Left ventricle myocardium inferior (tissue), 1 donor: Measurements from ENCODE around the gene THRAP3. TPM values are rescaled to one million over a fixed set of nuclear protein-coding genes. Genes with fewer than 3 reads are reported as not detected.
A peak's percentile ranks its signal among the peaks of the same experiment; 100 is the strongest.

Experiments used
- DNase-seq: peaks from one replicate; pipeline ENCODE4 v3.0.0-alpha.2; 2020
- H3K27ac ChIP-seq: fragments of 200-600 bp; replicated peaks from 2 replicates; pipeline ENCODE4 v1.8.0; 2021
- H3K27me3 ChIP-seq: fragments of 200-600 bp; 2 replicates; pipeline ENCODE4 v1.8.0; 2021; ENCODE audit warnings: low read depth
- H3K36me3 ChIP-seq: fragments of 200-600 bp; 2 replicates; pipeline ENCODE4 v1.8.0; 2021
- H3K4me1 ChIP-seq: fragments of 200-600 bp; 2 replicates; pipeline ENCODE4 v1.8.0; 2021
- H3K4me3 ChIP-seq: fragments of 200-600 bp; 2 replicates; pipeline ENCODE4 v1.8.0; 2021; ENCODE audit warnings: mild to moderate bottlenecking, moderate library complexity
- H3K9me3 ChIP-seq: fragments of 200-600 bp; replicated peaks from 2 replicates; pipeline ENCODE4 v1.8.0; 2021
- CTCF ChIP-seq: fragments of 200-600 bp; IDR thresholded peaks from 2 replicates; pipeline ENCODE4 v1.8.0; 2021; ENCODE audit warnings: antibody characterized with exemption, mild to moderate bottlenecking, borderline replicate concordance
- intact Hi-C: fragments of 100-400 bp; cut with micrococcal nuclease; formaldehyde crosslinking; loops from one replicate; pipeline ENCODE4 v1.11.0; 2022
- total RNA-seq: library from RNA; stranded (reverse); fragmentation: NEBNext Ultra II Directional; extraction: Animal tissue kit (Norgen Biotek cat#: 25700); gene quantifications from one replicate; pipeline ENCODE4 v1.2.1, GENCODE V29; 2021
- donor health status: DM: no; HTN: yes; CAD: no; lungs with severe emphysema.

The THRAP3 gene
- total RNA-seq, 1 donor from 2014 or later: 59.0 TPM

DNA sequence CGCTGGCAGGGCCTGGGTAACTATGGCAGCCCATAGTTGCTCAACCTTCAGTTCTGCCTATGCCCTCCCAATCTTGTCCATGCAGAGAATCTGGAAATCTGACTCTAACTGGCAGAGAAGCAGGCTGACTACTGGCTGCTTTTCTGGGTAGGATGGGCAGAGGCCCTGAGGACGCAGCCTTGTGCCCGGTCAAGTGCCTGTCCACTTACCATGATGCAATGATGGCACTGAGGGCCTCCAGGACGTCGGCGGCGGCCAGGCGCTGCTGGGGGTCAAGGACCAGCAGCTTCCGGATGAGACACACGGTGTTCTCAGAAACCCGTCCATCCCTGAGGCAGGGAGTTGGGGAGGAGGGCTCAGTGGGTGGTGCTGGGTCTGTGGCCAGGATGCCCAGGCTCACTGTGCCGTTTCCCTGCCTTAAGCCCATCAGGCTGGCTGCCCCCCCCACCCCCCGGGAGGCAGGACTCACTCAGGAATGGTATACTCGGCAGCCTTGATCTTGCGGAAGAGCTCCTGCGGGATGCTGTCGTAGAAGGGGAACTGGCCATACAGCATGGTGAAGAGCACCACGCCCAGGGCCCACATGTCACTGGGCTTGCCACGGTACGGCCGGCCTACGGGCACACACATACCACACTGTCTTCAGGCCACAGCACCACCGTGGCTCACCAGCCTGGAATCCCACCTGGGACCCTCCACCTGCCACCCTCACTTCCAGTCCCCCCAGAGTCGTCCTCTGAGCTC lies 119.6 kb downstream of the THRAP3 start:
- peak overlapping the region; percentile 51 for H3K27ac ChIP-seq
- intact Hi-C loops: no loop called here
- peaks cover 72% of the 10 kb centered on the region for H3K36me3 ChIP-seq
- no peak overlapping the region for H3K4me3 ChIP-seq
- H3K27me3 ChIP-seq: no peaks in the 10 kb centered on the region
- H3K4me1 ChIP-seq: peaks cover 22% of the 10 kb centered on the region
- no peak for DNase-seq
- no peaks in the 10 kb centered on the region for H3K9me3 ChIP-seq
- no peak for TF ChIP-seq CTCF

DNA sequence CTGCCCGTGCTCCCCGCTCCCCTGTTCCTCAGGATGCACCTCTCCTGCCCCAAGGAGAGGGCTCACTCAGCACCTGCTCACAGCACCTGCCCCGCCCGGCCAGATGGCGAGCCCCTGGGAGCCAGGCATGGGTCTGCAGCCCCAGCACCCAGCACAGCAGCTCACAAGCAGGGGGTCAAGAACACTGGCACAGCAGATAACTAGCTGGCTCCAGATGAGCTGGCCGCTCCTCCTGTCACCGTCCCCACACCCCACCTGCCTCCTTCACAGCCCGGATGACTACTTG lies 120.1 kb downstream of the THRAP3 start:
- intact Hi-C loops: no loop called here
- no peak for TF ChIP-seq CTCF
- Histone ChIP-seq H3K4me3 (no peak overlapping the region), H3K4me1 (peaks cover 22% of the 10 kb centered on the region), H3K27ac (no peak overlapping the region), H3K36me3 (peaks cover 73% of the 10 kb centered on the region), H3K27me3 (no peaks in the 10 kb centered on the region), H3K9me3 (no peaks in the 10 kb centered on the region)
- DNase-seq: no peak

DNA sequence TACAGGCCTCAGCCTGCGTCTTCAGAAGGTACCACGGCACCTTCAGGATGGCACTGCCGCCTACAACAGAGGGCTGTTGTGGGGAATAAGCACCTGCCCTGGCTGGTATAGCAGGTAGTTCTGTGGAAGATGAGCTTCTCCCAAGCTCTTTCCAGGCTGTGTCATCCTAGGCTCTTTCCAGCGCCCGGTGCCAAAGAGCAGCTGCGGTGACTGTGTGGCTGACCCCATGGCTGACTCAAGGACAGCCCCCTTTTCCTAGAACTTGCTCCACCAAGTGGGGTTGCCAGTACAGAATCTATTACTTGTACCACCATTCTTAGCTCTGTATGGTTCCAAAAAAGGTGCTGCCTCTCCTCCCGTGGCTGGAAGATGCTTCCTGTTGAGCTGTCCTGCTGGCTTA lies 121.1 kb downstream of the THRAP3 start:
- Histone ChIP-seq H3K9me3 (no peaks in the 10 kb centered on the region), H3K4me3 (no peak overlapping the region), H3K27ac (no peak overlapping the region), H3K36me3 (peaks cover 73% of the 10 kb centered on the region), H3K4me1 (peaks cover 22% of the 10 kb centered on the region), H3K27me3 (no peaks in the 10 kb centered on the region)
- DNase-seq: no peak
- TF ChIP-seq CTCF: no peak
- intact Hi-C loops: no loop called here

- Histone ChIP-seq H3K9me3 (no peaks in the 10 kb centered on the region), H3K36me3 (peaks cover 60% of the 10 kb centered on the region), H3K27me3 (no peaks in the 10 kb centered on the region), H3K4me3 (no peak overlapping the region), H3K27ac (no peak overlapping the region), H3K4me1 (peaks cover 37% of the 10 kb centered on the region)
- intact Hi-C loops: no loop called here
- no peak for TF ChIP-seq CTCF
- no peak for DNase-seq
Measured at GRCh38 chr1:36346741-36347370, 122.6 kb downstream of the THRAP3 start.

DNA sequence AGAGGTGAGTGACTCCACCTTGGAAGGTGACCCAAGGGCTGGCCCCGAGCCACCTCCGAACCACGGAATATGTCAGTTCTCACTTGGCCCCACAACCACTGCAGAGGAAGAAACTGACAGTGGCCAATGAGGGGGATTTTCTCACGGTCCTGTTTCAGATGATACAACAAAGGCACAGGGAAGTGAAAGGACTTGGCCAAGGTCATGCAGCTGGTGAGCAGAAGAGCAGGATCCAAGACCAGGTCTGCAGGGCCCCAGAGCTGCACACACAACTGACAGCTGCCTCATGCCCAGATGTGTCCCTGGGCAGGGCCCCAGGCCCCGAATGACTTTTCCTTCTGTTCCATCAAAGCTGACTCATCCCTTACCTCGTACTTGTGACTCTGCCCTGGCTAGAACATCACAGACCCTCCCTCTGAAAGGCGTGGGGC lies 125.0 kb downstream of the THRAP3 start:
- Histone ChIP-seq H3K36me3 (peaks cover 61% of the 10 kb centered on the region), H3K27me3 (no peaks in the 10 kb centered on the region), H3K9me3 (no peaks in the 10 kb centered on the region), H3K4me3 (no peak overlapping the region), H3K27ac (peak overlapping the region; percentile 64), H3K4me1 (peaks cover 45% of the 10 kb centered on the region)
- intact Hi-C loops: no loop called here
- TF ChIP-seq CTCF: no peak
- DNase-seq: no peak
